GM19397 (cell line): ENCODE results near the gene OR6C4.
"Not testable (repeated sequence)": the region's sequence is repeated elsewhere in the genome, so short reads cannot be mapped to it uniquely, and the experiment has no call there.

Experiments used
- ATAC-seq: cut with Tn5 transposase; IDR thresholded peaks from one replicate; pipeline ENCODE4 v1.9.1; 2021; ENCODE audit warnings: mild to moderate bottlenecking, moderate library complexity; ENCODE audit not compliant: unreplicated experiment

OR6C4 gene

DNA sequence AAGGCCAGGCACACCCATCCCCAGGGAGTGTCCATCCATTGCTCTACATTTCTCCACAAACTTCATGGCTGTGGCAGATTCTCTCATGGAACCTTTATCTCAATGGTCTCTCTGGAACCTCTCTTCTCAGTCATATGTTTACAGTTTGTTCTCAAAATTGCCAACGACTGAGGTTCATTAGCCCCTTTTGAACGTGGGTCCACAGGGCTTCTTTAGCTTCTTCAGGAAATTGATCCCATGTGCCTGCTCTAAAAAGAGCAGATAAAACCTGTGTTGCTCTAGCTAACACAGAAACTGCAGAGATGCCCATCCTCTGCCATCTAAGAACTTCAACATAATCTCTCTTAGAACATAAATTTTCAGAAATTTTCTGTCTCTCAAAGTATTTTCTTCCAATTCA lies at the start of gene OR6C4:
OR6C4 (plus strand) TSS at position 301 of the 400 bp plus-strand sequence. CDS start 1,625 bp downstream, outside the sequence.
- no peak for ATAC-seq

GRCh38 chr12:55499810-55500252 lies 49.6 kb upstream of the OR6C4 start:
- no peak for ATAC-seq

DNA sequence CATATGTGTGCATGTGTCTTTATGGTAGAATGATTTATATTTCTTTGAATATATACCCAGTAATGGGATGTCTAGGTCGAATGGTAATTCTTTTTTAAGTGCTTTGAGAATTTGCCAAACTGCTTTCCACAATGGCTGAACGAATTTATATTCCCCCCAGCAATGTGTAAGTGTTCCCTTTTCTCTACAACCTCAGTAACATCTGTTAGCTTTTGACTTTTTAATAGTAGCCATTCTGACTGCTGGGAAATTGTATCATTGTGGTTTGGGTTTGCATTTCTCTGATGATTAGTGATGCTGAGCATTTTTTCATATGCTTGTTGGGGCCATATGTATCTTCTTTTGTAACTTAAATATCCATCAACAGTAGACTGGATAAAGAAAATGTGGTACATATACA lies 47.8 kb upstream of the OR6C4 start:
- ATAC-seq: no peak

DNA sequence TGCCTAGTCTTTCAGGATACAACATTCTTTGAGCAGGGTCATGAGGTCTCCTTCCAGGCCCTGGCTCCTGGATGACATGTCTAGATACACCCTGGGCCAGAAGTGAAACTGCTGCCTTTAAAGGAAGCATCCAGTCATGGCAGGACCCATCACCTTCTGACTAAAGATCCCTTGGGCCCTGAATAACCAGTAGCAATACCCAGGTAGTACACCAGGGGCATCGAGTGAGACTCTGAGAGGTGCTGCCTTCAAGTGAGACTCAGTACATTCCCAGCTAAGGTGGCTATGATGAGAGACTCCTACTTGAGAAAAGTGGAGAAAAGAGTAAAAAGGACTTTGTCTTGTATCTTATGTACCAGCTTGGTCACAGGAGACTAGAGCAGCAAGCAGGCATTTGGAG lies 33.7 kb upstream of the OR6C4 start:
- no peak for ATAC-seq

- no peak for ATAC-seq
Measured at GRCh38 chr12:55516391-55516790, 33.0 kb upstream of the OR6C4 start.

- not testable (repeated sequence) for ATAC-seq
Measured at GRCh38 chr12:55548235-55548634, 1.2 kb upstream of the OR6C4 start.

DNA sequence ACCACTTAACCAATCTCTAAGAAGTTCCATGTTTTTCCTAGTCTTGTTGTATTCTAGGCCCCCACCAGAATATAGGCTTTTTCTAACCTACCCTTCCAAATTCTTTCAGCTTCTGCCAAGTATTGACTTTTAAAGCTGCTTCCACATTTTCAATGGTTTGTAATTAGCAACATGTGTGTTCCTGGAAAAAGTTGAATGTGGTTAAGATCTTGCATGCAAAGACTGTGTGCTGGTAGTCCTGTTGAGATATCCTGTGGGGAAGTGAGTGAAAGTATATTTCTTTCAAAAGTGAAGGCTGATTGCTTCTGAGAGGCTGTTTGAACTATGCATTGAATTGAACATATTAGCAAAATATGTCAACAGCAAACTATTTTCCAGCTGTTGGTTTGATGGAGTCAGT lies 646 bp upstream of the OR6C4 start:
- no peak for ATAC-seq

GRCh38 chr12:55554296-55554695 lies 4.9 kb downstream of the OR6C4 start:
- no peak for ATAC-seq

- not testable (repeated sequence) for ATAC-seq
Measured at GRCh38 chr12:55570060-55570459, 20.7 kb downstream of the OR6C4 start.

- not testable (repeated sequence) for ATAC-seq
Measured at GRCh38 chr12:55570689-55571088, 21.3 kb downstream of the OR6C4 start.

DNA sequence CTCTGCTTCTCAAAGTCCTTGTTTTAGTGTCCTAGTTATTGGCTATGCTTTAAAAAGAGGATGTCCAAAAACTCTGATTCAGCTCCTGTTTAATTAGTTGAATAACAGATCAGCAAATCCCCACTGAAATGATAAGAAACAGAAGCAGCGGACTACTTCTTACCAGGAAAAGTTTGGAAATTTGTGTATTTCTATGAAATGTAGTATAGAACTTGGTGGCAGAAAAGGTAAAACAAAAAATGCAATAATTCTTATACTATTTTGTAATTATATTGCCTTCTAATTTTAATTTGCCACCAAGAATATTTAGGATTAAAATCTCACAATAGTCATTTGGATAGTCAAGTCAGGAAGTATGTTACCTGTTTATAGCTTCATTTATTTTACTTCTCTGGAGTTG lies 22.8 kb downstream of the OR6C4 start, which contains the start of gene OR2AP1:
OR2AP1 (plus strand) TSS at position 301 of the 400 bp plus-strand sequence. CDS start 1,947 bp downstream, outside the sequence.
- ATAC-seq: no peak

DNA sequence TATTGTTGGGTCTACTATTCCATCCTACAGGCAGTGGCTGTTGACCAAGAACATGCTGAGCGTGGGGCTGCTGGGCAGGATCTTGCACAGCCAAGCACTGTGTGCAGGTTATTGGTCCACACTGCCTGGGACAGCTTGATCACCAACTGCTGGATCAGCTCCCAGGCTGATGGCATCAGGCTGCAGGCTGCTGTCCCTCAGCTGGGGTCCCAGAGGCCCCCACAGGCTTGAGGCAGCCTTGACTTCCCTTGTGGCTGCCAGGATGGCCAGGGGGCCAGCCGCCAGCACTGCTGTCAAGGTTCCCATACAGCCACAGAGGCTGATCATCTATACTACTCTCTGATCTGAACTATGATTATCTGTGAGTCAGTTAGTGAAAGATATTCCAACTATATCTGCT lies 32.7 kb downstream of the OR6C4 start:
- ATAC-seq: no peak

DNA sequence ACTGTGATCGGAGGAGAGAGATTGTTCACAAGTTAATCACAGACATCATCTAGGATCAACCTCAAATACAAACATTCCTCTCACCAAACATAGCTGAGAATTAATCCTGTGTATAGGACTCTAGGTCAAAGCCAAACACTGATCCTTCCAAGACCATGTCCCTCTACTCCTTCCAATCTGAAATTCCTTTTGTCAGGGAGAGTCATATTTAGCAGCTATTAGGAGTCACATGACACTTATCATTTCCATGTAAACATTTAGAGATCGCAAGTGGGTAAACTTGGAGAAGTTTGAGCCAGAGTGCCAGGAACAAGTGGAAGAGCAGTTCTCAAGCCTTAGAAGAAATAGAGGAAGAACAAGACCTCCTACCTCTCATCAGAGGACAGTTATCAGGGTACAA lies 36.4 kb downstream of the OR6C4 start:
- ATAC-seq: no peak

DNA sequence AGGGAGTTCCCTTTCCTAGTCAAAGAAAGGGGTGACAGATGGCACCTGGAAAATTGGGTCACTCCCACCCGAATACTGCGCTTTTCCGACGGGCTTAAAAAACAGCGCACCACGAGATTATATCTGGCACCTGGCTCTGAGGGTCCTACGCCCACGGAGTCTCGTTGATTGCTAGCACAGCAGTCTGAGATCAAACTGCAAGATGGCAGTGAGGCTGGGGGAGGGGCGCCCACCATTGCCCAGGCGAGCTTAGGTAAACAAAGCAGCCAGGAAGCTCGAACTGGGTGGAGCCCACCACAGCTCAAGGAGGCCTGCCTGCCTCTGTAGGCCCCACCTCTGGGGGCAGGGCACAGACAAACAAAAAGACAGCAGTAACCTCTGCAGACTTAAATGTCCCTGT lies 40.8 kb downstream of the OR6C4 start:
- not testable (repeated sequence) for ATAC-seq
